Measurements from ENCODE around the gene KLC3.

- no peak for TF ChIP-seq CTCF (IDR thresholded peaks at IDR 0.05)
- TF ChIP-seq POLR2A (IDR thresholded peaks at IDR 0.05) = no peak
These were observed 51.5 kb downstream of the KLC3 start for GRCh38 chr19:45391871-45392665.
